Measurements from ENCODE around the gene KMT2C. TPM values are rescaled to one million over a fixed set of nuclear protein-coding genes. Genes with fewer than 3 reads are reported as not detected.
"Not testable (repeated sequence)": the region's sequence is repeated elsewhere in the genome, so short reads cannot be mapped to it uniquely, and the experiment has no call there.

The KMT2C gene
- total RNA-seq, 1 donor from 2014 or later: 101 TPM

DNA sequence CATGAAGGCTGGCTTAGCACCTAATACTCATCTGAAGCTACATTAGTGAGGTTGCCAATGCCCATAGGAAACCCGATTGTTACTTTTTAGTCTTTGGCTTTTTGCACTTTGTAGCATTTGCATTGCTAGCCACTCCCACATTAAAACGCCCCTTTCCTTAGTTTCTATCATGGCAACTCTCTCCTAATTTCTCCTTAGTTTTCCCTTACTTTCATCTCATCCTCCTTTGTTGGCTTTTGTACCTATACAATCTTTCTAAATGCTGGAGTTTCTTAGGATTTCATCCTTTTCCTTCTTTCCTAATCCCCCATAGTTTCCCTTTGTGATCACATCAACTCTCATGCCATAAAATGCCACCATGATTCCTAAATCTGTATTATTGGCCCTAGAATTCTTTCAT, 168.9 kb downstream of the KMT2C start:
- H3K4me1 ChIP-seq; intact Hi-C loops (cut with DNase I); H3K27me3 ChIP-seq (ENCODE audit: low read depth); DNase-seq; H3K9me3 ChIP-seq; H3K27ac ChIP-seq; H3K4me3 ChIP-seq: not testable (repeated sequence)
- peak in 1 of 2 donors; percentile 12 for ATAC-seq
- peaks cover 12% of the 10 kb centered on the region for H3K36me3 ChIP-seq

DNA sequence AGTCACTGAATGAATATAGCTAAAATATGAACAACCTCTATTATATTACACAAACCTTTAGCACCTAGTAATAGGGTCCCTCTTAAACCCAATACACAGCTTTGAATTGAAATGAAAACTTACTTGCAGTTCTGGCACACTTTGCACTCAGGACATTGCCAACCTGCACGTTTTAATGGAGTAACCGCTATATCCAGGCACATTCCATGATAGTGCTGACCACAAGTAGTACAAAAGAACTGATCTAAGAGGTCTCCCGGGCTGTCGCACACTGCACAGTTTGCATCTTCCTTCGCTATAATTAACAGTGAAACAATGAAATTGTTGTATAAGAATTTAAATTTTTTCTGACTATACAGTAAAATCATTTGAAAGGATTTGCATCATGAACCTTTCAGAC, 170.9 kb downstream of the KMT2C start:
- ATAC-seq: peak; percentile 37 to 70
- H3K27ac ChIP-seq; H3K27me3 ChIP-seq (ENCODE audit: low read depth); H3K9me3 ChIP-seq; H3K4me1 ChIP-seq; H3K4me3 ChIP-seq; intact Hi-C loops (cut with DNase I); DNase-seq: not testable (repeated sequence)
- peaks cover 16% of the 10 kb centered on the region for H3K36me3 ChIP-seq

DNA sequence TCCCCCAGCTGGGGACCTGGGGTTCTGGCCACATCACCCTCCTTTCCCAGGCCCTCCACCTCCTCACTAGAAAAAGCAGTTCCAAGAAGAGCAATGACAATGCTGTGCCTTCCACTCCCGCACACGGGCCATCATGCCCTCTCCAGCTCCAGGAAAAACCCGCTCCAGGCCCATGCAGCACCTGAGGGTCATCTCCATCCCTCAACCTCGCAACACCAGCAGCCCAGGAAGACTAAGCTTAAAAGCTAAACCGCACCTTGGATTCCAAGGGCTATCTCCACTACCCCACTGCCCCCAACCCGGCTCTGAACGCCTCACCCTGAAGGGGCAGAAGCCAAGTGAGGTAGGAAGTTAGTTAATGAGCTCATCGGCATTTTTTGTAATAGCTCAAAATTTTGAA, 173.7 kb downstream of the KMT2C start:
- peaks cover 22% of the 10 kb centered on the region for H3K36me3 ChIP-seq
- H3K27ac ChIP-seq; H3K4me3 ChIP-seq; H3K9me3 ChIP-seq; H3K27me3 ChIP-seq (ENCODE audit: low read depth); DNase-seq; H3K4me1 ChIP-seq; intact Hi-C loops (cut with DNase I): not testable (repeated sequence)
- ATAC-seq: peak in 1 of 2 donors; percentile 51

DNA sequence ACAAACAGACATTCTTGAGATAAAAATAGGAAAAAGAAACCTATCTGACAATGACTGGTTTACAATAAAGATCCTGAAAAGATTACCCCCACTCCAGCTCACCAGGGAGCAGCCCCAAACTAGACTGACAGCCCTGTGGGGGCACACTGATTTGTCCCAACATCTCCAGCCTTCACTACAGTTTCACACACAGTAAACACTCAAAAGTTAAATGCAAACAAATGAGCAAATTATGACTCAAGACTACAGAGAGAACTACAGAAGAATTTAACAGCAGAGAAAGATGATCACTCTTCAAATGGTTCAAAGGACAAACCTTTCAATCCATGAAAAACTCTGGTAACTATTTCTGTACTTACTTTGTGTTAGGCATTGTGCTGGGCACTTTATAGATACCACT, 176.2 kb downstream of the KMT2C start:
- DNase-seq; H3K9me3 ChIP-seq; H3K27me3 ChIP-seq (ENCODE audit: low read depth); H3K27ac ChIP-seq; intact Hi-C loops (cut with DNase I); H3K4me1 ChIP-seq; H3K4me3 ChIP-seq: not testable (repeated sequence)
- peak in 1 of 2 donors; percentile 28 for ATAC-seq
- H3K36me3 ChIP-seq: peaks cover 21% of the 10 kb centered on the region

DNA sequence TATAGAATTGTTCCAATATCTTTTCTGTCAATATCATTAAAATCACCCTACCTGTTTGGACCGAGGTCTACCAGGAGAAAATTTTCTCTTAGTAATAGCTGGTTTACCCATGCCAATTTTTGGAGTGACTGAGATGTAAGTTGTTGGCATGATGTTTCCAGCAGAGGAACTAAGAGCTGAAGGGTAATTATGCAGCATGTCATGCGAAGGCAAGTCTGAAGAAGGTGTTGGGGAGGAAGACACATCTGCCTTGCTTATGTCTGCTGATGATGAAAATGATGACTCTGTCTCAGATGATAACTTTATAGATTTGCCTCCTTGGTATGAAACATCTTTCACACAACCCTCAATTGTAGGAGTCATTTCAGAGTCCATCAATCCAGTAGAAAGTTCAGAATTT, 188.0 kb downstream of the KMT2C start:
- H3K27ac ChIP-seq; DNase-seq; H3K27me3 ChIP-seq (ENCODE audit: low read depth); H3K4me1 ChIP-seq; H3K9me3 ChIP-seq; intact Hi-C loops (cut with DNase I); H3K4me3 ChIP-seq; ATAC-seq: not testable (repeated sequence)
- peaks cover 57% of the 10 kb centered on the region for H3K36me3 ChIP-seq

DNA sequence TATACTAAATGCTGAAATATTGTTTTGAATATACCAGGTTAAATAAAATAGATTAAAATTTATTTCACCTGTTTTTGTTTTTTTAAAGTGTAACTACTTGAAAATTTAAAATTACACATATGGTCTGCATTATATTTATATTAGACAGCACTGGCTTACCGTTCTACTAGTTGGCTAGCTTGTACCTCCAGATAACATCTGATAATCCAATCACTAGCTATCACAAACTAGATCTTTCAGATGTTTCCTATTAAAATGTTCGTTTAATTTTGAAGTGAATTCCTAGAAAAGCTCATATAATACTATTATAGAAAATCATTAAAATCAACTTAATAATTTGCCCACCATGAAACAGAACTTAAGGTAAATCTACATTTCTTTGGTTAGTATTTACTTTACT, 190.4 kb downstream of the KMT2C start:
- H3K4me3 ChIP-seq; DNase-seq; H3K27me3 ChIP-seq (ENCODE audit: low read depth); ATAC-seq; H3K4me1 ChIP-seq; H3K9me3 ChIP-seq; intact Hi-C loops (cut with DNase I); H3K27ac ChIP-seq: not testable (repeated sequence)
- peaks cover 38% of the 10 kb centered on the region for H3K36me3 ChIP-seq

DNA sequence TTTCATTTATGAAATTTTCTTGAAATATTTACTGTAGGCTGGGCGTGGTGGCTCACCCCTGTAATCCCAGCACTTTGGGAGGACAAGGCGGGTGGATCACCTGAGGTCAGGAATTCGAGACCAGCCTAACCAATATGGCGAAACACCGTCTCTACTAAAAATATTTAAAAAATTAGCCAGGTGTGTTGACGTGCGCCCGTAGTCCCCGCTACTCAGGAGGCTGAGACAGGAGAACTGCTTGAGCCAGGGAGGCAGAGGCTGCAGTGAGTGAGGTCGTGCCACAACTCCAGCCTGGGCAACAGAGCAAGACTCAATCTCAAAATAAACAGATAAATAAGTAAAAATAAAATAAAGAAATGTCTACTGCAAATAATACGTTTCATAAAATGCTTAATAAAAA, 192.3 kb downstream of the KMT2C start:
- H3K27me3 ChIP-seq (ENCODE audit: low read depth); DNase-seq; ATAC-seq; H3K9me3 ChIP-seq; intact Hi-C loops (cut with DNase I); H3K27ac ChIP-seq; H3K4me1 ChIP-seq; H3K4me3 ChIP-seq: not testable (repeated sequence)
- peaks cover 26% of the 10 kb centered on the region for H3K36me3 ChIP-seq

DNA sequence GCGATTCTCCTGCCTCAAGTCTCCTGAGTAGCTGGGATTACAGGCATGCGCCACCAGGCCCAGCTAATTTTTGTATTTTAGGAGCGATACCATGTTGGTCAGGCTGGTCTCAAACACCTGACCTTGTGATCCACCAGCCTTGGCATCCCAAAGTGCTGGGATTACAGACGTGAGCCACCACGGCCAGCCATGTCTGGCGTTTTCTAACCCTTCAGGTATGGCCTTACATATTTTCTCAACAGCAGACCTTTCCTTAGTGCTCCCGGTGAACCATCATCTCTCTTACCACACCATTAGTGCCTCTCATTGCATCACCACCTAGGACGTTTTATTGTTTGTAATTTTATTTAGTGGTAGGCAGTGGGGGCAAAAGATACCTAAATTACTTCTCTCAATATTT, 194.5 kb downstream of the KMT2C start:
- intact Hi-C loops (cut with DNase I); H3K27ac ChIP-seq; DNase-seq; H3K27me3 ChIP-seq (ENCODE audit: low read depth); H3K9me3 ChIP-seq; ATAC-seq; H3K4me1 ChIP-seq; H3K4me3 ChIP-seq: not testable (repeated sequence)
- peaks cover 27% of the 10 kb centered on the region for H3K36me3 ChIP-seq

DNA sequence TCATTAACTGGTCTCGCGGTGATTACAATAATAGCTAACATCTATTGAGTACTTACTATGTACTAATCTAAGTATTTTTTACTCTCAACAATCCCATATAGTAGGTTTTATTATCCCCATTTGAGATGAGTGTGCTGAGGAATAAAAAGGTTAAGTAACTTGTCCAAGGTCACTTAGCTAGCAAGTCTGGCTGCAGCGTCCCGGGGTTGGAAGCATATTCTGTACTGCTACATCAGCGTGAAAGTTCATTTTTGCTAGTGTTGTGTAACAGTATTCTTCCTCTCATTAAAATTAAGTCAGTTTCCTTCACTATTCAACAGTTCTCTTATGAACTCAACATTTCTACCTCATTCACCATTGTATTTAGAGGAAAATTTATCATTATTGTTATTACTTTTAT, 199.5 kb downstream of the KMT2C start:
- ATAC-seq; H3K27me3 ChIP-seq (ENCODE audit: low read depth); H3K9me3 ChIP-seq; H3K27ac ChIP-seq; DNase-seq; intact Hi-C loops (cut with DNase I); H3K4me3 ChIP-seq; H3K4me1 ChIP-seq: not testable (repeated sequence)
- H3K36me3 ChIP-seq: peaks cover 48% of the 10 kb centered on the region

DNA sequence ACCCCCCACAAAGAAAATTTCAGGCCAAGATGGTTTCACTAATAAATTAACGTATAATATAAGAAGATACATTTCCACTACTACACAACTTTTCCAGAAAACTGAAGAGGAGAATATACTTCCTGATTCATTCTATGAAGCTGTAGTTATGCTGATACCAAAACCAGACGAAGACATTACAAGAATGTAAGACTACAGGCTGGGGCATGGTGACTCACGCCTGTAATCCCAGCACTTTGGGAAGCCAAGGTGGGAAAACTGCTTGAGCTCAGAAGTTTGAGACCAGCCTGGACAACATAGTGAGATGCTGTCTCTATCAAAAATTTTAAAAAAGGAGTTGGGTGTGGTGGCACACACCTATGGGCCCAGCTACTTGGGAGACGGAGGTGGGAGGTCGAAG, 201.4 kb downstream of the KMT2C start:
- ATAC-seq: not testable (repeated sequence)

DNA sequence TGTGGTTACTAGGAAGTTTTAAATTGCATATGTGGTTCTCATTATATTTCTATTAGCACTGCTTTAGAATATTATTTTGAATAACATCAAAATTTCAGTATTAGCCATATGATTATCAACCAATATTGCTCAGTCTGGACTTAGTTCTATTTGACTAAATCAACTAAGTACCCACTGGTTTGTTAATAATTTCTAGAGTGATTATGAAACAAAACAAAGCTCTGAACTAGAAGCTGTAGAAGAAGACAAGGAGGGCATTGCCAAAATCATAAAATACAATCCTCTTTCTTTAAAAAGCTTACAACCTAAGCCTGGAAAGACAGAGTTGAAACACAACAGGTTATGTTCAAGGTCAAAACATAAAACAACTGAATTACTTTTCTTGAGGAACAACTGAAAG, 204.7 kb downstream of the KMT2C start:
- no peak for DNase-seq
- peaks cover 68% of the 10 kb centered on the region for H3K36me3 ChIP-seq
- intact Hi-C loops (cut with DNase I): no loop called here
- H3K4me3 ChIP-seq: no peak overlapping the region
- no peak for ATAC-seq
- H3K27me3 ChIP-seq (ENCODE audit: low read depth): no peaks in the 10 kb centered on the region
- TF ChIP-seq, protein P1, sequence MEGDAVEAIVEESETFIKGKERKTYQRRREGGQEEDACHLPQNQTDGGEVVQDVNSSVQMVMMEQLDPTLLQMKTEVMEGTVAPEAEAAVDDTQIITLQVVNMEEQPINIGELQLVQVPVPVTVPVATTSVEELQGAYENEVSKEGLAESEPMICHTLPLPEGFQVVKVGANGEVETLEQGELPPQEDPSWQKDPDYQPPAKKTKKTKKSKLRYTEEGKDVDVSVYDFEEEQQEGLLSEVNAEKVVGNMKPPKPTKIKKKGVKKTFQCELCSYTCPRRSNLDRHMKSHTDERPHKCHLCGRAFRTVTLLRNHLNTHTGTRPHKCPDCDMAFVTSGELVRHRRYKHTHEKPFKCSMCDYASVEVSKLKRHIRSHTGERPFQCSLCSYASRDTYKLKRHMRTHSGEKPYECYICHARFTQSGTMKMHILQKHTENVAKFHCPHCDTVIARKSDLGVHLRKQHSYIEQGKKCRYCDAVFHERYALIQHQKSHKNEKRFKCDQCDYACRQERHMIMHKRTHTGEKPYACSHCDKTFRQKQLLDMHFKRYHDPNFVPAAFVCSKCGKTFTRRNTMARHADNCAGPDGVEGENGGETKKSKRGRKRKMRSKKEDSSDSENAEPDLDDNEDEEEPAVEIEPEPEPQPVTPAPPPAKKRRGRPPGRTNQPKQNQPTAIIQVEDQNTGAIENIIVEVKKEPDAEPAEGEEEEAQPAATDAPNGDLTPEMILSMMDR (IDR thresholded peaks at IDR 0.05): no peak
- H3K4me1 ChIP-seq: no peaks in the 10 kb centered on the region
- no peaks in the 10 kb centered on the region for H3K9me3 ChIP-seq
- H3K27ac ChIP-seq: no peak overlapping the region

More for the DNA sequence above, 201.4 kb downstream of the KMT2C start:
- H3K4me1 ChIP-seq; H3K27me3 ChIP-seq (ENCODE audit: low read depth); DNase-seq; H3K27ac ChIP-seq; H3K9me3 ChIP-seq; intact Hi-C loops (cut with DNase I); H3K4me3 ChIP-seq: not testable (repeated sequence)
- peaks cover 57% of the 10 kb centered on the region for H3K36me3 ChIP-seq

DNA sequence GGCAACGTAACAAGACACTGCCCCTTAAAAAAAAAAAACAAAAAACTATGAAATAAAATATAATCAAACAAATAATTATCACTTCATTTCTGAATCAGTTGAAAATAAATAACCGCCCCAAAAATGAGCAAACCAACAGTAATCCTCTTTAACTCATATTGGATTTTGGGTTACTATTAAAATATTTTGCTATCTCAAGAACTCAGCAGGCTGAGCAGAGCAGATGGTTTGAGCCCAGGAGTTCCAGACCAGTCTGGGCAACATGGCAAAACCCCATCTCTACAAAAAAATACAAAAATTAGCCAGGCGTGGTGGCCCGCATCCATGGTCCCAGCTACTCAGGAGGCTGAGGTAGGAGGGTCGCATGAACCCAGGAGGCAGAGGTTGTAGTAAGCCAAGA, 216.2 kb downstream of the KMT2C start:
- not testable (repeated sequence) for DNase-seq

DNA sequence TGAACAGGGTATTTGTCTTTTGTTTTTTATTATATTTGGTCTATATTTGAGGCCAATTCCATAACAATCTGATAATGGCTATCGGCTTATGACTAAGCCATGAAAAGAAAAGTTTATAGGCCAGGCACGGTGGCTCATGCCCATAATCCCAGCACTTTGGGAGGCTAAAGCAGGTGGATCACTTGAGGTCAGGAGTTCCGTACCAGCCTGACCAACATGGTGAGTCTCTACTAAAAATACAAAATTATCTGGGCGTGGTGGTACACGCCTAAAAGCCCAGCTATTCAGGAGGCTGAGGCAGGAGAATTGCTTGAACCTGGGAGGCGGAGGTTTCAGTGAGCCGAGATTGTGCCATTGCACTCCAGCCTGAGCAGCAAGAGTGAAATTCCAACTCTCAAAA, 227.0 kb downstream of the KMT2C start:
- intact Hi-C loops (cut with DNase I); H3K27ac ChIP-seq; DNase-seq; H3K27me3 ChIP-seq (ENCODE audit: low read depth); H3K9me3 ChIP-seq; H3K4me3 ChIP-seq; ATAC-seq; H3K4me1 ChIP-seq: not testable (repeated sequence)
- peaks cover 40% of the 10 kb centered on the region for H3K36me3 ChIP-seq

More for the DNA sequence above, 216.2 kb downstream of the KMT2C start:
- H3K4me1 ChIP-seq; ATAC-seq; H3K9me3 ChIP-seq; intact Hi-C loops (cut with DNase I); H3K4me3 ChIP-seq; H3K27ac ChIP-seq; H3K27me3 ChIP-seq (ENCODE audit: low read depth): not testable (repeated sequence)
- peaks cover 76% of the 10 kb centered on the region for H3K36me3 ChIP-seq

DNA sequence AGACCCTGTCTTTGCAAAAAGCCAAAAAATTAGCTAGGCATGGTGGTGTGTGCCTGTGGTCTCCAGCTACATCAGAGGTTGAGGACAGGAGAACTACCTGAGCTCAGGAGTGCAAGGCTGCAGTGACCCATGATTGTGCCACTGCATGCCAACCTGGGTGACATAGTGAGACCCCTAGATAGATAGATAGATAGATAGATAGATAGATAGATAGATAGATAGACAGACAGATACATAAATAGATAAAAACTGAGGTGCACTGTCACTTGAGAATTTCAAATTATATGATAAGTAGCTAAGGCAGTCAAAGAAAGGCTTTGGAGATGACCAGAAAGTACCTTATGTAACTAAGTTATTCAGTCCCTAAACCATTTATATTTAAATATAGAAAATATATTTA, 231.4 kb downstream of the KMT2C start:
- H3K27ac ChIP-seq; DNase-seq; ATAC-seq; H3K4me1 ChIP-seq; H3K4me3 ChIP-seq; H3K27me3 ChIP-seq (ENCODE audit: low read depth); H3K9me3 ChIP-seq; intact Hi-C loops (cut with DNase I): not testable (repeated sequence)
- peaks cover 33% of the 10 kb centered on the region for H3K36me3 ChIP-seq

Measured in lower lobe of right lung (tissue), 2 donors.